ENCODE data around the gene ASTN1.

The ASTN1 gene

DNA sequence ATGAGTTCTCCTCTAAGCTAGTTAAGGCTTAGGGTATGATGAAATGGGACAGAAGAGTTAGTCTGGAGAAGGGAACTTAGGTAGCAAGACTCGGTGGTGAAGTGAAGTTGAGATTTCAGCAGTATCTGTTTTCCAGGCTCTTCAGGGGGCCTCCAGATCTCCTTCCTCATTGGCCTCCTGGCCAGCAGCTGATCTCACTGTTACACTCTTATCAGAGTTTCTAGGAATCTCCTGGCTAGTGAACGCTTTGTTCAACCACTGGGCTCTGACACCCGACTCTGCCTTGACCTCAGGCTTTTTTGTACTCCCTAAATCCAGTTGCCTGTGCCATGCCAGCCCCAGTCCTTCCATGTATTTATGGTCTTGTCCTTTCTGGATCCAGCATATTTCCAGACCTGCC, 311.0 kb downstream of the ASTN1 start:
- TF ChIP-seq CTCF (IDR thresholded peaks at IDR 0.05; ENCODE audit: insufficient read depth, low read length, poor library complexity, severe bottlenecking) = no peak
- Histone ChIP-seq H3K36me3 (ENCODE audit: control insufficient read depth, insufficient read depth, low read length) (no peaks in the 10 kb centered on the region), H3K27me3 (replicated peaks; ENCODE audit: control insufficient read depth, insufficient read depth, low read length) (peaks cover 1% of the 10 kb centered on the region; the same call in 1 of the 2 replicates), H3K4me3 (replicated peaks; ENCODE audit: low read depth, low read length) (no peak overlapping the region)
- DNase-seq (ENCODE audit: extremely low read depth, insufficient read length) = no peak

GRCh38 chr1:176852124-176852523, 312.4 kb downstream of the ASTN1 start:
- Histone ChIP-seq H3K36me3 (ENCODE audit: control insufficient read depth, insufficient read depth, low read length) (no peaks in the 10 kb centered on the region), H3K4me3 (replicated peaks; ENCODE audit: low read depth, low read length) (no peak overlapping the region), H3K27me3 (replicated peaks; ENCODE audit: control insufficient read depth, insufficient read depth, low read length) (peaks cover 1% of the 10 kb centered on the region; the same call in 1 of the 2 replicates)
- DNase-seq (ENCODE audit: extremely low read depth, insufficient read length) = no peak
- TF ChIP-seq CTCF (IDR thresholded peaks at IDR 0.05; ENCODE audit: insufficient read depth, low read length, poor library complexity, severe bottlenecking) = no peak

GRCh38 chr1:176850871-176851270, 313.6 kb downstream of the ASTN1 start:
- H3K36me3 ChIP-seq (ENCODE audit: control insufficient read depth, insufficient read depth, low read length) = no peaks in the 10 kb centered on the region
- H3K4me3 ChIP-seq (replicated peaks; ENCODE audit: low read depth, low read length) = no peak overlapping the region
- TF ChIP-seq CTCF (IDR thresholded peaks at IDR 0.05; ENCODE audit: insufficient read depth, low read length, poor library complexity, severe bottlenecking) = no peak
- H3K27me3 ChIP-seq (replicated peaks; ENCODE audit: control insufficient read depth, insufficient read depth, low read length) = peaks cover 1% of the 10 kb centered on the region; the same call in 1 of the 2 replicates
- no peak for DNase-seq (ENCODE audit: extremely low read depth, insufficient read length)

DNA sequence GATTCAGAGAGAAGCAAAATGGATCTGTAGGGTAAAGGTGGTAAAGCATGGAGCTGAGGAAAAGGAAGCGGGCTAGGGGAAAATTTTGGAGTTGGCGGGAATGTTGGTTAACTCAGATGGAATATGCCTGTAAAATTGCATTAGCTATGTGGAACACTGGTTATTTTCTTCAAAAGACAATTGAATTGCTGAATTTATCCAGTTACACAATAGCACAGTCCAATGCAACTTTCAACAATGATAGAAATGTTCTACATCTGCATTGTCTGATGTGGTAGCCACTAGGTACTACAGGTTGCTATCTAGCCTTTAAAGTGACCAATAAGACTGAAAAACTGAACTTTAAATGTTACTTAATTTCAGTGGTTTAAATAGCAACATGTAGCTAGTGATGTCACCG, 315.2 kb downstream of the ASTN1 start:
- DNase-seq (ENCODE audit: extremely low read depth, insufficient read length) = no peak
- TF ChIP-seq CTCF (IDR thresholded peaks at IDR 0.05; ENCODE audit: insufficient read depth, low read length, poor library complexity, severe bottlenecking) = no peak
- Histone ChIP-seq H3K27me3 (replicated peaks; ENCODE audit: control insufficient read depth, insufficient read depth, low read length) (0 out of 2 replicates have a peak, but pooled peaks cover 1% of the 10 kb centered on the region), H3K4me3 (replicated peaks; ENCODE audit: low read depth, low read length) (no peak overlapping the region), H3K36me3 (ENCODE audit: control insufficient read depth, insufficient read depth, low read length) (no peaks in the 10 kb centered on the region)

GRCh38 chr1:176847052-176847451, 317.5 kb downstream of the ASTN1 start:
- no peak for DNase-seq (ENCODE audit: extremely low read depth, insufficient read length)
- H3K4me3 ChIP-seq (replicated peaks; ENCODE audit: low read depth, low read length) = no peak overlapping the region
- peaks cover 1% of the 10 kb centered on the region; the same call in 1 of the 2 replicates for H3K27me3 ChIP-seq (replicated peaks; ENCODE audit: control insufficient read depth, insufficient read depth, low read length)
- TF ChIP-seq CTCF (IDR thresholded peaks at IDR 0.05; ENCODE audit: insufficient read depth, low read length, poor library complexity, severe bottlenecking) = no peak
- H3K36me3 ChIP-seq (ENCODE audit: control insufficient read depth, insufficient read depth, low read length) = no peaks in the 10 kb centered on the region

Data from GM06990 (cell line).